LNCaP clone FGC (cell line): ENCODE data around the gene TSPAN14.
"Not testable (repeated sequence)": the region's sequence is repeated elsewhere in the genome, so short reads cannot be mapped to it uniquely, and the experiment has no call there.

ENCODE experiments used
- DNase-seq: peaks from one replicate; pipeline ENCODE4 v3.0.0-alpha.2; 2011; ENCODE audit warnings: low read depth
- H3K4me3 ChIP-seq: 2 replicates; pipeline ENCODE4 v1.5.1; 2011; ENCODE audit warnings: mild to moderate bottlenecking, low read depth, low read length, control low read depth
- TF ChIP-seq, protein P1 (sequence below): IDR thresholded peaks from 2 replicates; pipeline ENCODE4 v1.5.1; 2012; ENCODE audit warnings: mild to moderate bottlenecking; ENCODE audit not compliant: control insufficient read depth, insufficient read depth; ENCODE audit errors: extremely low read depth

Gene TSPAN14

DNA sequence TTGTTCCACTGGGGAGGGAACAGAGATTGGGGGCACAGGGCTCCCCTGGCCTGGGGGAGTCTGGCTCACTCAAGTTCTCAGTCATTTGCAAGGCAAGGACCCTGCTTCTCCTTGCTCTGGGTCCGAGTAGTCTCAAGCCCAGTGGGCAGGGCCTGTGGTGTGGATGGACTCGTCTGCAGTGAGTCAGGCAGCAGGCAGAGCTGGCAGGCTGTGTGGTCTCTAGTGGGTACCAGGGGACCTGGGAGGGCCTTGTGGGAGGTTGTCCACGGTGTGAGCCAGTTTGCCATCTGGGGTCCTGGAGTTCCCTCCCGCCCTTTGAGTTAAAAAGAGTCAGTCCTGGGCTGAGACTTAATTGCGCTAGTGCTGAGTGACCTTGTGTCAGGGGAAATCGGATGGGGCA is 74.8 kb downstream of the TSPAN14 start:
- no peak for DNase-seq
- H3K4me3 ChIP-seq, result no peak overlapping the region
- TF ChIP-seq, protein P1, sequence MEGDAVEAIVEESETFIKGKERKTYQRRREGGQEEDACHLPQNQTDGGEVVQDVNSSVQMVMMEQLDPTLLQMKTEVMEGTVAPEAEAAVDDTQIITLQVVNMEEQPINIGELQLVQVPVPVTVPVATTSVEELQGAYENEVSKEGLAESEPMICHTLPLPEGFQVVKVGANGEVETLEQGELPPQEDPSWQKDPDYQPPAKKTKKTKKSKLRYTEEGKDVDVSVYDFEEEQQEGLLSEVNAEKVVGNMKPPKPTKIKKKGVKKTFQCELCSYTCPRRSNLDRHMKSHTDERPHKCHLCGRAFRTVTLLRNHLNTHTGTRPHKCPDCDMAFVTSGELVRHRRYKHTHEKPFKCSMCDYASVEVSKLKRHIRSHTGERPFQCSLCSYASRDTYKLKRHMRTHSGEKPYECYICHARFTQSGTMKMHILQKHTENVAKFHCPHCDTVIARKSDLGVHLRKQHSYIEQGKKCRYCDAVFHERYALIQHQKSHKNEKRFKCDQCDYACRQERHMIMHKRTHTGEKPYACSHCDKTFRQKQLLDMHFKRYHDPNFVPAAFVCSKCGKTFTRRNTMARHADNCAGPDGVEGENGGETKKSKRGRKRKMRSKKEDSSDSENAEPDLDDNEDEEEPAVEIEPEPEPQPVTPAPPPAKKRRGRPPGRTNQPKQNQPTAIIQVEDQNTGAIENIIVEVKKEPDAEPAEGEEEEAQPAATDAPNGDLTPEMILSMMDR, result no peak

DNA sequence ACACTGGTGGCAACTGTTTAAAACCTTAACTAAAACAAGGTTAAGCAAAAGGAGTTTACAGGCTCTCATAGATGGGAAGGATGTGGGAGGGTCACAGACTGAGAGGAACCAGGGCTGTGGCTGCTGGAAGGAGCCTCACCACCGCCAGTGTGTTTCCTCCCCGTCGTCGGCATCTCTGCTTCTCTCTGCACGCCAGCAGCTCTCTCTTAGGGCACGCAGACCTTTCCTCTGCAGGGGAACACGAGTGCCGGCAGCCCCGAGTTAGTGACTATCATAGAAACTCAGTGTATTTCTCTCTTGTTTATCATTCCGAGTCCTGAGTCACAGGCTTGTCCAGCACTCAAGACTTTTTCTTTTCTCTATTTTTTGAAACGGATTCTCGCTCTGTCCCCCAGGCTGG is 75.5 kb downstream of the TSPAN14 start:
- no peak for DNase-seq
- TF ChIP-seq, protein P1, result no peak
- H3K4me3 ChIP-seq, result no peak overlapping the region

DNA sequence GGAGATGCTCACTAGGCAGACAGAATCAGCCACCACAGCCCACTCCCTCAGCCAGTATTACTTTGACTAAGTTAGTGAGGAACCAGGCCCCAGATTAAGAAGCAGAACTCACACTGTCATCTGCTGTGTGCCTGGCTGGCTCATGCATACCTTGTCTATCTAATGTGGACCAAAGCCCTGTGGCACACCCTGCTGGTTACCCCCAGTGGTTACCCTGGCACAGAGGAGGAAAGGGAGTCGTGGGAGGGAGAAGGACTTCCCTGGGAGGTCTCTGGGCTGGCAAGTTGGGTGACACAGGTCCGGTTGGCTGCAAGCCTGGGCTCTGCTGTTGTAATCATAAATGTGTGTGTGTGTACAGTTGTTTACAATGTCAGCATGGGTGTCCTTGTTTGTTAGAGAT is 76.1 kb downstream of the TSPAN14 start:
- peak; percentile 75 for DNase-seq
- TF ChIP-seq, protein P1, result peak; percentile 59
- H3K4me3 ChIP-seq, result no peak overlapping the region

DNA sequence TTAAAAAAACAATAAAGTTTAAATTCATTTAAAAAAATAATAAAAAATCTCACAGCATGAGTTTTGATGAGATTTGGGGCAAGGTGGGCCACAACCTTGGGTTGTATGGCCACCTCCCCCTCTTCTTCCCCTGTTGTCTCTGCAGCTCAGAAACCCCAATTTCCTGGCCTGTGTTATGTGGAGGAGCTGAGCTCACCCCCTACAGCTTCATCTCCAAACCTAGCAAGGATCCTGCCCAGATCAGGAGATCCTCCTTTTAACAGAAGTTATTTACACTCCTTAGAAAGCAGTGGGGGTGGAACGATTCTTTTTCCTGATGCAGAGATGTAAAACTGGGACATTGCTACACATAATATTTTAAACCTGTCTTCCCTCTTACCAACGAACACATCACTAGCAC is 76.7 kb downstream of the TSPAN14 start:
- TF ChIP-seq, protein P1, result no peak
- DNase-seq, result no peak
- no peak overlapping the region for H3K4me3 ChIP-seq

DNA sequence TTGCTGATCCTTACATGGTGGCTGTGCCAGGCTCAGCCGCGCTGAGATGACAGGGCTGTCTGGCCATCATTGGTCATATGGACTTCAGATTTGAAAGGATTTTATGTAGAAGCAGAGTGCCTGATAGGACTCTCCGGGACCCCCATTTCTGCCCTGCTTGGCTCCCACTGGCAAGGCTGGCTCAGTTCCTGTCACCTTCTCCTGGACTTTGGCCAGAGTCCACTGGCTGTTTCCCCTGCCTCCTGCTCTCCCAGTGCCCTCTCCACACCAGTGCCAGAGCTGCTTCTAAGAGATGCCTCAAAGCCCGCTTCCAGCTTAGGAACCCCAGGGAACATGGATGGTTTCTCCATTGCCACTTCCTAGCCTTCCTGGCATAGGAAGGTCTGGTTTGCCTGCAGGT is 78.5 kb downstream of the TSPAN14 start:
- H3K4me3 ChIP-seq, result no peak overlapping the region
- TF ChIP-seq, protein P1, result no peak
- DNase-seq, result no peak

DNA sequence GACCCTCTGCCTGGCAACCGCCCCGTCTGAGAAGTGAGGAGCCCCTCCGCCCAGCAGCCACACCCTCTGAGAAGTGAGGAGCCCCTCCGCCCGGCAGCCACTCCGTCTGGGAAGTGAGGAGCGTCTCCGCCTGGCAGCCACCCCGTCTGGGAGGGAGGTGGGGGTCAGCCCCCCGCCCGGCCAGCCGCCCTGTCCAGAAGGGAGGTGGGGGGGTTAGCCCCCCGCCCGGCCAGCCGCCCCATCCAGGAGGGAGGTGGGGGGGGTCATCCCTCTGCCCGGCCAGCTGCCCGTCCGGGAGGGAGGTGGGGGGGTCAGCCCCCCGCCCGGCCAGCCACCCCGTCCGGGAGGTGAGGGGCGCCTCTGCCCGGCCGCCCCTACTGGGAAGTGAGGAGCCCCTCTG is 79.9 kb downstream of the TSPAN14 start:
- not testable (repeated sequence) for DNase-seq

DNA sequence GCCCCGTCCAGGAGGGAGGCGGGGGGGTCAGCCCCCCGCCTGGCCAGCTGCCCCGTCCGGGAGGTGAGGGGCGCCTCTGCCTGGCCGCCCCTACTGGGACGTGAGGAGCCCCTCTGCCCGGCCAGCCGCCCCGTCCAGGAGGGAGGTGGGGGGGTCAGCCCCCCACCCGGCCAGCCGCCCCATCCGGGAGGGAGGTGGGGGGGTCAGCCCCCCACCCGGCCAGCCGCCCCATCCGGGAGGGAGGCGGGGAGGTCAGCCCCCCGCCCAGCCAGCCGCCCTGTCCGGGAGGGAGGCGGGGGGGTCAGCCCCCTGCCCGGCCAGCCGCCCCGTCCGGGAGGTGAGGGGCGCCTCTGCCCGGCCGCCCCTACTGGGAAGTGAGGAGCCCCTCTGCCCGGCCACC is 80.5 kb downstream of the TSPAN14 start:
- DNase-seq, H3K4me3 ChIP-seq: not testable (repeated sequence)

More for the DNA sequence above, 79.9 kb downstream of the TSPAN14 start:
- not testable (repeated sequence) for H3K4me3 ChIP-seq

DNA sequence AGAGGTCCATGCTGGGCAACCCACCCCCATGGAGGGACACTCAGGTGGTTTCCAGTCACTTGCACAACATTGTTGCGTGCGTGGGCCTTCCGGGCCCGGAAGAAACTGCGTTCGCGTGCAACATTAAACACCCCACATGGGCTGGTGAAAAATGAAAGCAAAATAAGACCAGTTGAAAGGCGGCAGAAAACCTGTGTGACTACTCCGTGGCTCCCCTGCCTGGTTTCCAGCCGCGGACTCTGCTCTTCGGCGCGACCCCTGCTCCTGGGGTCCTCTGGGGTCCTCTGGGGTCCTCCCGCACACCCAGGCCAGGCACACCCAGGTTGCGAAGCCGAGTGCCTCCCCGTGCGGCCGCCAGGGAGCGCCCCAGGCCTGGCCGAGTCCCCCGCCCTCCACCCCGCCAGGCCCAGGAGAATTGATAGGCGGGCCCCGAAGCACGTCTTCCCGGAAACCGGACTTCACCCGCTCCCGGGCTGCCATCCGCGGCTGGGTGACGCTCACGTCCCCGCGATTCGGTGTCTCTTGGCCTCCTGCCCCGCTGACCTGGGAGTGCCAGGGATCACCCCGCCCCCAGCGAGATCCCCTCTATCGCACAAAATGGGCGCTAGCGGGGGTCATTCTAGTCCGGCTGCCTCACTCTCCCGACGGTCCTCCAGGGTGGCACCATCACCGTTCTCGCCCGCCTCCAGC is 81.7 kb downstream of the TSPAN14 start:
- H3K4me3 ChIP-seq, result no peak overlapping the region
- TF ChIP-seq, protein P1, result 0 out of 2 replicates have a peak, but pooled peaks have one; percentile 7
- no peak for DNase-seq
